Endothelial cell of umbilical vein (primary cell): ENCODE results near the gene CELF2.

Experiments used
- EZH2 ChIP-seq: IDR thresholded peaks from 2 replicates; pipeline ENCODE4 v1.6.1; 2012; ENCODE audit warnings: borderline replicate concordance, low read depth, mild to moderate bottlenecking, moderate library complexity, low read length, inconsistent platforms; ENCODE audit not compliant: severe bottlenecking
- JUN ChIP-seq: IDR thresholded peaks from 2 replicates; pipeline ENCODE4 v1.6.1; 2011; ENCODE audit warnings: borderline replicate concordance, low read depth; ENCODE audit not compliant: insufficient read length, insufficient read depth
- MYC ChIP-seq: IDR thresholded peaks from one replicate; pipeline ENCODE4 v1.6.1; 2011; ENCODE audit warnings: mild to moderate bottlenecking, low read depth, low read length
- POLR2A ChIP-seq: IDR thresholded peaks from 2 replicates; pipeline ENCODE4 v1.6.1; 2012; ENCODE audit warnings: low read depth, mild to moderate bottlenecking, control low read depth, low read length
- POLR2AphosphoS5 ChIP-seq: IDR thresholded peaks from 2 replicates; pipeline ENCODE4 v1.6.1; 2012; ENCODE audit warnings: low read depth, mild to moderate bottlenecking, control low read depth, low read length, moderate library complexity; ENCODE audit not compliant: insufficient read depth
- TF ChIP-seq, protein P1 (sequence below), 2 donors: IDR thresholded peaks; 1 replicate in 1 of 2; 2 replicates in 1 of 2; pipeline ENCODE4 v1.5.1; 2011; ENCODE audit warnings: low read length in 2 of 2, mild to moderate bottlenecking in 2 of 2, moderate library complexity in 2 of 2, control low read depth in 1 of 2, inconsistent platforms in 1 of 2, low read depth in 1 of 2; ENCODE audit not compliant: insufficient read depth in 1 of 2; ENCODE audit errors: extremely low read depth in 1 of 2
- TF ChIP-seq, protein P2 (sequence below): IDR thresholded peaks from 2 replicates; pipeline ENCODE4 v1.6.1; 2011; ENCODE audit not compliant: insufficient read depth, insufficient read length

DNA sequence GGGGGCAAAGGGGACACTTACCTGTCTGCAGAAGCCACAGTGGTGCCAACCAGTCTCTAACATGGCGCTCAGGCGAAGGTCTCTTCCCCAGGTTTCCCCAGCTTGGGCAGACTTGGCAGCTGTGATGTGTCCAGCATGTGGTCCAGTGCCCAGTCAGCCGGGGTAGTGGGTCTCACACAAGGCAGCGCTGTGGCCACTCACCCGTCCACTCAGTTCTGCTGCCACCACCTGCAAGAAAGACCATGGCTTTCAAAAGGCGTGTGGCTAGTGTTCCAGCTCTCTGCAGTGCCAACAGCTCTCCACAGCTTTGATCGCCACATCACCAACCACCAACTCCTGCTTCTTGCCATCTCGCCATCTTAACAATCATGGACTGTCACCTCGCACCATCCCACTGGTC lies 334.1 kb downstream of the CELF2 start:
- TF ChIP-seq, protein P1, sequence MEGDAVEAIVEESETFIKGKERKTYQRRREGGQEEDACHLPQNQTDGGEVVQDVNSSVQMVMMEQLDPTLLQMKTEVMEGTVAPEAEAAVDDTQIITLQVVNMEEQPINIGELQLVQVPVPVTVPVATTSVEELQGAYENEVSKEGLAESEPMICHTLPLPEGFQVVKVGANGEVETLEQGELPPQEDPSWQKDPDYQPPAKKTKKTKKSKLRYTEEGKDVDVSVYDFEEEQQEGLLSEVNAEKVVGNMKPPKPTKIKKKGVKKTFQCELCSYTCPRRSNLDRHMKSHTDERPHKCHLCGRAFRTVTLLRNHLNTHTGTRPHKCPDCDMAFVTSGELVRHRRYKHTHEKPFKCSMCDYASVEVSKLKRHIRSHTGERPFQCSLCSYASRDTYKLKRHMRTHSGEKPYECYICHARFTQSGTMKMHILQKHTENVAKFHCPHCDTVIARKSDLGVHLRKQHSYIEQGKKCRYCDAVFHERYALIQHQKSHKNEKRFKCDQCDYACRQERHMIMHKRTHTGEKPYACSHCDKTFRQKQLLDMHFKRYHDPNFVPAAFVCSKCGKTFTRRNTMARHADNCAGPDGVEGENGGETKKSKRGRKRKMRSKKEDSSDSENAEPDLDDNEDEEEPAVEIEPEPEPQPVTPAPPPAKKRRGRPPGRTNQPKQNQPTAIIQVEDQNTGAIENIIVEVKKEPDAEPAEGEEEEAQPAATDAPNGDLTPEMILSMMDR (IDR thresholded peaks at IDR 0.05; ENCODE audit: extremely low read depth in 1 of 2, insufficient read depth in 1 of 2, low read depth in 1 of 2, low read length in 2 of 2), result no peak
- no peak for TF ChIP-seq MYC
- TF ChIP-seq, protein P2, sequence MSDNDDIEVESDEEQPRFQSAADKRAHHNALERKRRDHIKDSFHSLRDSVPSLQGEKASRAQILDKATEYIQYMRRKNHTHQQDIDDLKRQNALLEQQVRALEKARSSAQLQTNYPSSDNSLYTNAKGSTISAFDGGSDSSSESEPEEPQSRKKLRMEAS, result no peak
- TF ChIP-seq POLR2AphosphoS5, result no peak
- TF ChIP-seq POLR2A, result no peak
- TF ChIP-seq EZH2, result no peak
- TF ChIP-seq JUN, result no peak
